GM23248 (cell line): Measurements from ENCODE around the gene IQCC. TPM values are rescaled to one million over a fixed set of nuclear protein-coding genes. Genes with fewer than 3 reads are reported as not detected.

Experiments
- DNase-seq: peaks from one replicate; pipeline ENCODE4 v3.0.0-alpha.2; 2015
- H2AFZ ChIP-seq: fragments of 200-600 bp; sonication (generic); 2 replicates; pipeline ENCODE4 v1.6.1; 2016; ENCODE audit warnings: antibody characterized with exemption
- H3F3A ChIP-seq: fragments of 200-600 bp; sonication (generic); 2 replicates; pipeline ENCODE4 v1.6.1; 2016; ENCODE audit warnings: mild to moderate bottlenecking, antibody characterized with exemption, mixed run types; ENCODE audit not compliant: insufficient read depth
- H3K27ac ChIP-seq: fragments of 200-600 bp; sonication (generic); 2 replicates; pipeline ENCODE4 v1.5.1; 2016; ENCODE audit warnings: mild to moderate bottlenecking
- H3K27me3 ChIP-seq: fragments of 200-600 bp; sonication (generic); replicated peaks from 2 replicates; pipeline ENCODE4 v1.6.1; 2016; ENCODE audit warnings: mild to moderate bottlenecking; ENCODE audit not compliant: insufficient read depth
- H3K36me3 ChIP-seq: fragments of 200-600 bp; sonication (generic); 2 replicates; pipeline ENCODE4 v1.6.1; 2016; ENCODE audit warnings: low read depth, mild to moderate bottlenecking
- H3K4me1 ChIP-seq: fragments of 200-600 bp; sonication (generic); 2 replicates; pipeline ENCODE4 v1.6.1; 2016; ENCODE audit warnings: mild to moderate bottlenecking; ENCODE audit not compliant: insufficient read depth
- H3K4me2 ChIP-seq: fragments of 200-600 bp; sonication (generic); one replicate; pipeline ENCODE4 v1.6.1; 2016; ENCODE audit warnings: mild to moderate bottlenecking; ENCODE audit not compliant: unreplicated experiment
- H3K4me3 ChIP-seq: fragments of 200-600 bp; sonication (generic); 2 replicates; pipeline ENCODE4 v1.5.1; 2016; ENCODE audit warnings: mild to moderate bottlenecking
- H3K79me2 ChIP-seq: fragments of 200-600 bp; sonication (generic); 2 replicates; pipeline ENCODE4 v1.6.1; 2016; ENCODE audit warnings: mild to moderate bottlenecking; ENCODE audit not compliant: insufficient read depth
- H3K9ac ChIP-seq: fragments of 200-600 bp; sonication (generic); 2 replicates; pipeline ENCODE4 v1.6.1; 2016; ENCODE audit warnings: mild to moderate bottlenecking
- H3K9me2 ChIP-seq: fragments of 200-600 bp; sonication (generic); 2 replicates; pipeline ENCODE4 v1.6.1; 2016; ENCODE audit warnings: mixed run types, mild to moderate bottlenecking, moderate library complexity; ENCODE audit not compliant: insufficient read depth
- H3K9me3 ChIP-seq: fragments of 200-600 bp; sonication (generic); one replicate; pipeline ENCODE4 v1.6.1; 2017; ENCODE audit warnings: low read depth
- H4K20me1 ChIP-seq: fragments of 200-600 bp; sonication (generic); 2 replicates; pipeline ENCODE4 v1.6.0; 2016; ENCODE audit not compliant: insufficient read depth
- EZH2 ChIP-seq: fragments of 200-600 bp; sonication (generic); IDR thresholded peaks from 2 replicates; pipeline ENCODE4 v1.6.1; 2018; ENCODE audit warnings: antibody characterized with exemption, mild to moderate bottlenecking; ENCODE audit not compliant: insufficient read depth, poor library complexity, severe bottlenecking
- EZH2phosphoT487 ChIP-seq: fragments of 200-600 bp; sonication (generic); IDR thresholded peaks from 2 replicates; pipeline ENCODE4 v1.6.1; 2018; ENCODE audit warnings: antibody characterized with exemption, moderate library complexity, mild to moderate bottlenecking, low read depth; ENCODE audit not compliant: insufficient read depth
- WGBS, 2 experiments: methylation state at CpG; one replicate each; pipeline ENCODE4 v1.1.6; 2015 to 2017; ENCODE audit warnings: low lambda C conversion rate in 2 of 2, low coverage in 1 of 2; ENCODE audit errors: missing lambda C conversion rate in 2 of 2; 5-methylcytosine and 5-hydroxymethylcytosine counted together
- in situ Hi-C: fragments of 300-500 bp; cut with MboI; formaldehyde crosslinking; loops from 2 replicates; pipeline ENCODE4 v1.15.0; 2020
- polyA plus RNA-seq: library from polyadenylated mRNA; unstranded; fragments of >200 nt; fragmentation: Nextera tagmentation; extraction: Ambion mirVana; gene quantifications from 2 replicates; pipeline ENCODE4 v1.2.1, GENCODE V29; 2016
- total RNA-seq: library from RNA; depleted of rRNA; stranded (reverse); fragments of >200 nt; shearing (Covaris generic); gene quantifications from 2 replicates; pipeline ENCODE4 v1.2.3, GENCODE V29; 2014

Gene IQCC
- total and polyA plus RNA-seq, 2 experiments from 2014 or later: 0.97 to 2.2 TPM

DNA sequence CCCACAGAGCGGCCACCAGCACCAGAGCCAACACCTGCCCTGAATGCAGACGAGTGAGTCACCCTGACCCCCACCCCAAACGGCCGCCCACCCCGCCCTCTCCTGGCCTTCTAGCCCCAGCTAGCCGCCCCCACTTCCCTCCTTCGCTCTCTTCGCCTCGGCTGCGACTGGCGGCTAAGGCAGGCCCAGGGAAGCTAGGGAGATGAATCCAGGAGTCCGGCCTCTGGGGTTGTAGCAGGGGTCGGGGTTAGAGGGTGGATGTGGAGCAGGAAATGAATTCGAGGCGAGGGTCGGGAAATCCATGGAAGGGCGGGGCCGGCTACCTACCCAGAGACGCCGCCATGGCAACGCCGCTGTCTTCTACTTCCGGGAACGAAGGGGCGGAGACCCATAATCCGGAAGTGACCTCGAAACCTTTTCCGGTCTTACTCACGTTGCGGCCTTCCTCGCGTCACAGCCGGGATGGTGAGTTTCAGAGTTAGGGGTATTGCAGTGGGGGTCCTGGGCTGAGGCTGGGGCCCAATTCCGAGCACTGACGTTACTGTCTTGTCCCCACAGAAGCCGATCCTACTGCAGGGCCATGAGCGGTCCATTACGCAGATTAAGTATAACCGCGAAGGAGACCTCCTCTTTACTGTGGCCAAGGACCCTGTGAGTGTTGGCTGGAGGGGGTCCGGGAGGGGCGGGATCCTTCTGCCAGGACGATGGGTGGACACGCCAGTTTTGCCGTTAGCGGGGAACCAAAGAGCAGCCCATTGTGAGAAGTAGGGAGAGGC is 16.7 kb downstream of the IQCC start, which contains the start of the genes EIF3I and TMEM234:
EIF3I (plus strand) TSS at position 428 of the 776 bp plus-strand sequence; CDS start at position 463, 35 bp downstream.
TMEM234 (minus strand) TSS at position 374 of the 776 bp plus-strand sequence; CDS start at position 343, 31 bp downstream.
- Histone ChIP-seq H3K4me1 (peaks cover 28% of the 10 kb centered on the region), H3K9me2 (no peaks in the 10 kb centered on the region), H3K4me3 (peak within 1 kb of the TSS; percentile 95), H2AFZ (peak within 1 kb of the TSS; percentile 87), H3K79me2 (peaks cover 80% of the 10 kb centered on the region), H3K36me3 (peaks cover 20% of the 10 kb centered on the region), H3K4me2 (peak within 1 kb of the TSS; percentile 95), H3K27me3 (no peaks in the 10 kb centered on the region), H3F3A (no peaks in the 10 kb centered on the region), H3K27ac (peak within 1 kb of the TSS; percentile 86), H4K20me1 (no peaks in the 10 kb centered on the region), H3K9me3 (no peaks in the 10 kb centered on the region), H3K9ac (peak within 1 kb of the TSS; percentile 100)
- in situ Hi-C loops: no loop called here
- TF ChIP-seq EZH2 (no peak), EZH2phosphoT487 (no peak)
- DNase-seq: peak; percentile 98
- 2 to 4% methylated on average over 42 to 46 of the region's 46 CpGs for WGBS, 2 experiments

DNA sequence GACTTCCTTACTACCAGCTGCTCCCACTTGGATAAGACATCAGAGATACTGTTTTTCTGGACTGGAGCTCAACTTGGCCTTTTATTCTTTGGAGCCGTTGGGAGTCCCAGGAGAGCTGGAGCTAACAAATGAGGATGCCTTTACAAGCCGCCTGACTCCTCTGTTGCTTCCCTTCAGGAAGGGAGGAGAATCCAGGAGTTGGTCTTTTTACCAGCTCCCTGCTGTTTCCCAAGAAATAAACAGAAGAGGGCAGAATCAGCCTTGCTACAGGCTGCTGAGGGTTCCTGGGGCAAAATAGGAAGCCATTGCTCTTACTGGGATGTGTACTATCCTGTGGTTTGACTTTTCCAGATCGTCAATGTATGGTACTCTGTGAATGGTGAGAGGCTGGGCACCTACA is 18.2 kb downstream of the IQCC start:
- peaks cover 28% of the 10 kb centered on the region for H3K4me1 ChIP-seq
- no peaks in the 10 kb centered on the region for H3K27me3 ChIP-seq
- DNase-seq: peak; percentile 26
- H3K4me2 ChIP-seq: peak overlapping the region; percentile 95
- H3K36me3 ChIP-seq: peaks cover 35% of the 10 kb centered on the region
- WGBS, 2 experiments: 97 to 100% methylated on average over 3 of the region's 3 CpGs
- no peaks in the 10 kb centered on the region for H3K9me3 ChIP-seq
- H4K20me1 ChIP-seq: no peaks in the 10 kb centered on the region
- H3K9me2 ChIP-seq: no peaks in the 10 kb centered on the region
- in situ Hi-C loops: no loop called here
- peak overlapping the region; percentile 95 for H3K4me3 ChIP-seq
- TF ChIP-seq EZH2 (no peak), EZH2phosphoT487 (no peak)
- no peak overlapping the region for H2AFZ ChIP-seq
- H3K27ac ChIP-seq: peak overlapping the region; percentile 86; the same call in 1 of the 2 replicates
- H3K79me2 ChIP-seq: peaks cover 87% of the 10 kb centered on the region
- H3K9ac ChIP-seq: peak overlapping the region; percentile 100
- H3F3A ChIP-seq: peaks cover 11% of the 10 kb centered on the region; the same call in 1 of the 2 replicates

DNA sequence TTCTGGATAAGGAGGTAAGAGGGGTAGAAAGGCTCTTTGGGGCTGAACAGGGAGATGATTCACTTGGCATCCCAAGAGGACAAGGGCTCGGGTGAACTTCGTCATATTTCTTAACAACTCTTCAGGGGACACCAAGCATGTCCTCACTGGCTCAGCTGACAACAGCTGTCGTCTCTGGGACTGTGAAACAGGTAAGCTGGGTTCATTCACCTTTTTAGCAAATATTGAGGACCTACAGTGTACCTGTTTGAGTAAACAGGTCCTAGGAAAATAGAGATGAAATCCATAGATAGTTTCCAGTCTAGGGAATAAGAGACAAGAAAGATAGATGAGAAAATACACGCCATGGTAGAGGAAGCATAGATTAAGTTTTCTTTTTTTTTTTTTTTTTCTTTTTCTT is 18.8 kb downstream of the IQCC start:
- no peaks in the 10 kb centered on the region for H4K20me1 ChIP-seq
- H3K9me2 ChIP-seq: no peaks in the 10 kb centered on the region
- no peak for DNase-seq
- TF ChIP-seq EZH2: no peak
- TF ChIP-seq EZH2phosphoT487: no peak
- peaks cover 83% of the 10 kb centered on the region for H3K79me2 ChIP-seq
- no peak overlapping the region for H3K27ac ChIP-seq
- 90 to 95% methylated on average over 4 of the region's 4 CpGs for WGBS, 2 experiments
- H3F3A ChIP-seq: peaks cover 11% of the 10 kb centered on the region; the same call in 1 of the 2 replicates
- peaks cover 40% of the 10 kb centered on the region for H3K36me3 ChIP-seq
- no peaks in the 10 kb centered on the region for H3K9me3 ChIP-seq
- H2AFZ ChIP-seq: no peak overlapping the region
- H3K4me1 ChIP-seq: peaks cover 28% of the 10 kb centered on the region
- H3K9ac ChIP-seq: no peak overlapping the region
- H3K4me3 ChIP-seq: no peak overlapping the region
- no peak overlapping the region for H3K4me2 ChIP-seq
- in situ Hi-C loops: no loop called here
- H3K27me3 ChIP-seq: no peaks in the 10 kb centered on the region

DNA sequence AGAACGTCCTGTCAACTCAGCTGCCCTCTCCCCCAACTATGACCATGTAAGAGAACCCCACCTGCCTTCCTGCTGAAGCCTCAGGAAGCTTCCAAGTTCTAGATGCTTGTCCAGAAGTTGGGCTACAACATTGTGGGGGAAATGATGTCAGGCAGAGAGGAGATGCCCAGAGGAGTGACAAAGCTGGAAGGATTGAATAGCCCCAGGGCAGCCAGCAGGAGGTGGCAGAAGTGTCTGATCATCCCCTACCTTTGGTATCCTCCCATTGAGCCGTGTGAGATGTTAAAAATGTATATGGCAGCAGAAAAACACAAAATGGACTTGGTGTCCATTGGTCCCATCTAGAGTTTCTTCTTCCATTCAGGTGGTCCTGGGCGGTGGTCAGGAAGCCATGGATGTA is 23.3 kb downstream of the IQCC start:
- no peak overlapping the region for H3K4me2 ChIP-seq
- H3K4me1 ChIP-seq: peaks cover 4% of the 10 kb centered on the region; the same call in 1 of the 2 replicates
- H3F3A ChIP-seq: peaks cover 11% of the 10 kb centered on the region; the same call in 1 of the 2 replicates
- H3K9me3 ChIP-seq: no peaks in the 10 kb centered on the region
- DNase-seq: peak; percentile 34
- WGBS, 2 experiments: 79 to 80% methylated on average over 3 of the region's 3 CpGs
- H2AFZ ChIP-seq: no peak overlapping the region
- H3K79me2 ChIP-seq: peaks cover 38% of the 10 kb centered on the region
- H3K27ac ChIP-seq: no peak overlapping the region
- no peak overlapping the region for H3K9ac ChIP-seq
- no peaks in the 10 kb centered on the region for H3K27me3 ChIP-seq
- no peaks in the 10 kb centered on the region for H3K9me2 ChIP-seq
- H3K4me3 ChIP-seq: no peak overlapping the region
- H3K36me3 ChIP-seq: peaks cover 59% of the 10 kb centered on the region
- in situ Hi-C loops: no loop called here
- H4K20me1 ChIP-seq: no peaks in the 10 kb centered on the region
- TF ChIP-seq EZH2phosphoT487 (no peak), EZH2 (no peak)
